Skeletal muscle satellite cell (primary cell): ENCODE data around the gene PTTG1. TPM values are rescaled to one million over a fixed set of nuclear protein-coding genes. Genes with fewer than 3 reads are reported as not detected.

Experiments
- H3K27me3 ChIP-seq: 2 replicates; pipeline ENCODE4 v1.7.0; 2013; ENCODE audit warnings: low read length; ENCODE audit not compliant: control insufficient read depth, insufficient read depth
- H3K36me3 ChIP-seq: 2 replicates; pipeline ENCODE4 v1.7.0; 2013; ENCODE audit warnings: mild to moderate bottlenecking, control low read depth, low read length; ENCODE audit not compliant: insufficient read depth
- H3K4me1 ChIP-seq: 2 replicates; pipeline ENCODE4 v1.7.0; 2013; ENCODE audit warnings: low read length; ENCODE audit not compliant: control insufficient read depth, insufficient read depth
- H3K4me2 ChIP-seq: 2 replicates; pipeline ENCODE4 v1.7.0; 2013; ENCODE audit warnings: mild to moderate bottlenecking, low read length
- H3K4me3 ChIP-seq: 2 replicates; pipeline ENCODE4 v1.7.0; 2013; ENCODE audit warnings: low read length
- H3K9ac ChIP-seq: 2 replicates; pipeline ENCODE4 v1.7.0; 2013; ENCODE audit warnings: mild to moderate bottlenecking, low read depth, low read length, moderate library complexity
- H3K9me3 ChIP-seq: replicated peaks from 2 replicates; pipeline ENCODE4 v1.7.0; 2013; ENCODE audit warnings: mild to moderate bottlenecking, control low read depth, low read length
- small RNA-seq: library from RNA; depleted of rRNA; stranded (forward); fragments of <200 nt; gene quantifications from one replicate; pipeline ENCODE3, GENCODE V24; 2012

PTTG1 gene

DNA sequence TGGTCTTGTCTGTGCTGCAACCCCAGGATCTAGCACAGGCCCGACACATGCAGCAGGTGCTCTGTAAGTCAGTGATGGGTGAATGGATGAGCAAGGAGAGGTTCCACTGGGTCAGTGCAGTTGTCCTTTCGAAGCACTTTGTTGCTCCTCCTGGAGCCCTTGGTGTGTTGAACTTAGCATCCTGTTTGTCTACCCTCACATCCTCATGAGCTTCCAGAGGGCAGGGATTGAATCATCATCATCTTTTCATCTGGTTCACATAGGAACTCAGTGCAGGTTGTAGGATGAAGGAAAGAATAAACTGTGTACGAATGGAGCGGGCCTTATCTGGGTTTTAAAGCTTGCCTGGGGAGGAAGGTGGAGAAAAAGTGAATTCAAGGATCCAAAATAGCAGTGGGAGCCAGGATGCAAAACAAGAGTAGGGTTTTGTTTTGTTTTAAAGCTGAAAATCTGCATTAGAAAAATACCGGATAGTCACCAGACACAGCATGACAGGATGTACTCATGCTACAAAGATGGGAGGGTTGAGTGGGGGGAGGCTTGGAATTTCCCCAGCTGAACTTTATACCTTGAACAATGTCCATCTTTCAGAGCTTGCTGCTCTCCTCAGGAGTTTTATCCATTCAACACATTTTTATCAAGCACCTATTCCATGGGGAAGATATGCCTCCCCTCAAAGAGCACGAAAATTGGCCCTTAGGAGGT lies 55.8 kb downstream of the PTTG1 start:
- H3K9ac ChIP-seq = no peak overlapping the region
- no peaks in the 10 kb centered on the region for H3K27me3 ChIP-seq
- H3K4me1 ChIP-seq = peaks cover 21% of the 10 kb centered on the region
- no peak overlapping the region for H3K4me2 ChIP-seq
- no peaks in the 10 kb centered on the region for H3K9me3 ChIP-seq
- H3K36me3 ChIP-seq = no peaks in the 10 kb centered on the region
- no peak overlapping the region for H3K4me3 ChIP-seq

- no peaks in the 10 kb centered on the region for H3K27me3 ChIP-seq
- no peaks in the 10 kb centered on the region for H3K36me3 ChIP-seq
- H3K9me3 ChIP-seq = no peaks in the 10 kb centered on the region
- H3K9ac ChIP-seq = no peak overlapping the region
- no peak overlapping the region for H3K4me2 ChIP-seq
- H3K4me3 ChIP-seq = no peak overlapping the region
- peaks cover 21% of the 10 kb centered on the region for H3K4me1 ChIP-seq
Measured at GRCh38 chr5:160478163-160478562, 56.5 kb downstream of the PTTG1 start.

Small RNA genes lying within 50 kb of the gene (small RNA-seq; reads per million reads assigned to genes)
- gene MIR3142 = not detected
